PC-3 (cell line): ENCODE data around the gene FXYD1.

ENCODE experiments used
- CTCF ChIP-seq: fragments of 300-600 bp; sonication (generic); conservative IDR thresholded peaks from 2 replicates; pipeline ENCODE4 v1.5.1; 2017; ENCODE audit warnings: antibody characterized with exemption, low read depth, mild to moderate bottlenecking, low read length
- EZH2 ChIP-seq: fragments of 300-600 bp; sonication (generic); IDR thresholded peaks from one replicate; pipeline ENCODE4 v1.6.1; 2017; ENCODE audit warnings: antibody characterized with exemption, mild to moderate bottlenecking, low read length; ENCODE audit not compliant: unreplicated experiment
- EZH2phosphoT487 ChIP-seq: fragments of 300-600 bp; sonication (generic); IDR thresholded peaks from 2 replicates; pipeline ENCODE4 v1.6.1; 2018; ENCODE audit warnings: mild to moderate bottlenecking, antibody characterized with exemption, low read length, borderline replicate concordance

GRCh38 chr19:35099155-35099896 is 39.3 kb upstream of the FXYD1 start:
- TF ChIP-seq CTCF: no peak
- TF ChIP-seq EZH2: no peak
- TF ChIP-seq EZH2phosphoT487: no peak
